Fibroblast of pulmonary artery (primary cell): Measurements from ENCODE around the gene TEX29.

Experiments
- DNase-seq: peaks from one replicate; pipeline ENCODE4 v3.0.0-alpha.2; 2010; ENCODE audit warnings: low read depth
- H3K4me3 ChIP-seq: replicated peaks from 2 replicates; pipeline ENCODE4 v1.5.1; 2011; ENCODE audit warnings: low read depth, mild to moderate bottlenecking, control low read depth, low read length, moderate library complexity
- TF ChIP-seq, protein P1 (sequence below): IDR thresholded peaks from 2 replicates; pipeline ENCODE4 v1.5.1; 2011; ENCODE audit warnings: mild to moderate bottlenecking, control low read depth, low read length, inconsistent platforms; ENCODE audit errors: missing control alignments

TEX29 gene

GRCh38 chr13:111289251-111289650 is 31.2 kb upstream of the TEX29 start:
- no peak for DNase-seq
- no peak overlapping the region for H3K4me3 ChIP-seq
- TF ChIP-seq, protein P1, sequence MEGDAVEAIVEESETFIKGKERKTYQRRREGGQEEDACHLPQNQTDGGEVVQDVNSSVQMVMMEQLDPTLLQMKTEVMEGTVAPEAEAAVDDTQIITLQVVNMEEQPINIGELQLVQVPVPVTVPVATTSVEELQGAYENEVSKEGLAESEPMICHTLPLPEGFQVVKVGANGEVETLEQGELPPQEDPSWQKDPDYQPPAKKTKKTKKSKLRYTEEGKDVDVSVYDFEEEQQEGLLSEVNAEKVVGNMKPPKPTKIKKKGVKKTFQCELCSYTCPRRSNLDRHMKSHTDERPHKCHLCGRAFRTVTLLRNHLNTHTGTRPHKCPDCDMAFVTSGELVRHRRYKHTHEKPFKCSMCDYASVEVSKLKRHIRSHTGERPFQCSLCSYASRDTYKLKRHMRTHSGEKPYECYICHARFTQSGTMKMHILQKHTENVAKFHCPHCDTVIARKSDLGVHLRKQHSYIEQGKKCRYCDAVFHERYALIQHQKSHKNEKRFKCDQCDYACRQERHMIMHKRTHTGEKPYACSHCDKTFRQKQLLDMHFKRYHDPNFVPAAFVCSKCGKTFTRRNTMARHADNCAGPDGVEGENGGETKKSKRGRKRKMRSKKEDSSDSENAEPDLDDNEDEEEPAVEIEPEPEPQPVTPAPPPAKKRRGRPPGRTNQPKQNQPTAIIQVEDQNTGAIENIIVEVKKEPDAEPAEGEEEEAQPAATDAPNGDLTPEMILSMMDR: no peak

DNA sequence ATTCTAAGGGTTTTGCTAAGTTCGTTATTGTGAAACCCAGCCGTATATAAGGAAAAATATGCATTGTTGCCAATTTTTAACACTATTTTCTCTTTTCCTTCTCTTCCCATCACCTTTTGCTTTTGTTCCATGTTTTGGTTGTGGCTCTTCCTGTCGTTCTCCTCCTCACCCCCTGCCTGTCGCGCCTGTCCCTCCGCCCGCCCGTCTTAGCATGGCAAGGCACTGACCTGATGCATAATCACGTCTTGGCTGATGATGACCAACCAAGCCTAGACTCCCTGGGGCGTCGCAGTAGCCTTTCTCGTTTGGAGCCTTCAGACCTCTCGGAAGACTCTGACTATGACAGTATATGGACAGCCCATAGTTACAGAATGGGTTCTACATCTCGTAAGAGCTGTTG is 28.5 kb upstream of the TEX29 start:
- no peak for DNase-seq
- H3K4me3 ChIP-seq: no peak overlapping the region
- TF ChIP-seq, protein P1: no peak

- TF ChIP-seq, protein P1: no peak
- DNase-seq: no peak
- no peak overlapping the region for H3K4me3 ChIP-seq
Measured at GRCh38 chr13:111292710-111293485, 27.5 kb upstream of the TEX29 start.

GRCh38 chr13:111295886-111296285 is 24.6 kb upstream of the TEX29 start:
- DNase-seq: no peak
- TF ChIP-seq, protein P1: no peak
- H3K4me3 ChIP-seq: no peak overlapping the region

DNA sequence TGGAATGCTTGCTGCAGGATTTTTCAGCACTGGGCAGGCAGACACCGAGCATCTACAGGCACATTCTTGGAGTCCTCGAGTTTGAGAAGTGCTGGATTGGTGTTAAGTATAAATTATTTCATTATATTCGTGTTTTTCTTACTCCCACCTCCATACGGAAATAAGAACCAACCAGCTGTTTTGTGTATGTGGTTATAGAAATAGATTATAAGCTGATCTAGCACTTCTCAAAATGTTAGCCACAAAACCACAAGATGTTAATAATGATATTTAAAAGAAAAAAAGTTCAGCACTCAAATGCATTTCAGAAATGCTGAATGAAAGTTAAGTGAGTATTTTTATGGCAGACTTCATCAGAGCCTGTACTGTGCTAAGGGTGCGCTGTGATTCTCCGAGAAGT is 24.0 kb upstream of the TEX29 start:
- no peak for DNase-seq
- H3K4me3 ChIP-seq: no peak overlapping the region
- TF ChIP-seq, protein P1: no peak

GRCh38 chr13:111298214-111298975 is 22.0 kb upstream of the TEX29 start:
- no peak for DNase-seq
- TF ChIP-seq, protein P1: no peak
- H3K4me3 ChIP-seq: no peak overlapping the region
